NB4 (cell line): ENCODE results near the gene BOLA2B.

ENCODE experiments used
- POLR2A ChIP-seq: IDR thresholded peaks from 2 replicates; pipeline ENCODE4 v1.6.1; 2011; ENCODE audit warnings: mild to moderate bottlenecking; ENCODE audit not compliant: insufficient read length; ENCODE audit errors: extremely low read depth
- TF ChIP-seq, protein P1 (sequence below): IDR thresholded peaks from one replicate; pipeline ENCODE4 v1.5.1; 2012; ENCODE audit warnings: low read depth, low read length

DNA sequence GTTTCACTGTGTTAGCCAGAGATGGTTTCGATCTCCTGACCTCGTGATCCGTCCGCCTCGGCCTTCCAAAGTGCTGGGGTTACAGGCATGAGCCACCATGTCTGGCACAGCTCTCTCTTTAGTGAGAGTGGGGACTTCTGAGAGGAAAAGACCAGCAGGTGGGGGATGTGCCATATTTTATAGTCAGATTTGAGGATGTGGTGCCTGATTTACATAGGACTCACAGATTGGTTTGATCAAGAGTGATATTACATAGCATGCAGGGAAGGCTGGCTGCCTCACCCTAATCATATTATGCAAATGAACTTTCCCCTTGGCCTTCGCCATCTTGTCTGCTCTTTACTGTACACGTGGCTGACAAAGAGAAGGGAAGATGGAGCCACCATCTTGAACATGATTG is 42.4 kb downstream of the BOLA2B start:
- TF ChIP-seq, protein P1, sequence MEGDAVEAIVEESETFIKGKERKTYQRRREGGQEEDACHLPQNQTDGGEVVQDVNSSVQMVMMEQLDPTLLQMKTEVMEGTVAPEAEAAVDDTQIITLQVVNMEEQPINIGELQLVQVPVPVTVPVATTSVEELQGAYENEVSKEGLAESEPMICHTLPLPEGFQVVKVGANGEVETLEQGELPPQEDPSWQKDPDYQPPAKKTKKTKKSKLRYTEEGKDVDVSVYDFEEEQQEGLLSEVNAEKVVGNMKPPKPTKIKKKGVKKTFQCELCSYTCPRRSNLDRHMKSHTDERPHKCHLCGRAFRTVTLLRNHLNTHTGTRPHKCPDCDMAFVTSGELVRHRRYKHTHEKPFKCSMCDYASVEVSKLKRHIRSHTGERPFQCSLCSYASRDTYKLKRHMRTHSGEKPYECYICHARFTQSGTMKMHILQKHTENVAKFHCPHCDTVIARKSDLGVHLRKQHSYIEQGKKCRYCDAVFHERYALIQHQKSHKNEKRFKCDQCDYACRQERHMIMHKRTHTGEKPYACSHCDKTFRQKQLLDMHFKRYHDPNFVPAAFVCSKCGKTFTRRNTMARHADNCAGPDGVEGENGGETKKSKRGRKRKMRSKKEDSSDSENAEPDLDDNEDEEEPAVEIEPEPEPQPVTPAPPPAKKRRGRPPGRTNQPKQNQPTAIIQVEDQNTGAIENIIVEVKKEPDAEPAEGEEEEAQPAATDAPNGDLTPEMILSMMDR, result no peak
- no peak for TF ChIP-seq POLR2A
